A549 (cell line): ENCODE measurements around the gene LCE1F. TPM values are rescaled to one million over a fixed set of nuclear protein-coding genes. Genes with fewer than 3 reads are reported as not detected.

Experiments
- ATAC-seq, 2 experiments: fragments of 200-7000 bp in 1 of 2; fragments of >200 bp in 1 of 2; cut with Nextera tagmentation in 1 of 2; cut with Tn5 transposase in 1 of 2; 3 replicates each; pipeline versions ENCODE4 v1.8.0 to v1.9.1; 2018 to 2020; ENCODE audit warnings: mild to moderate bottlenecking in 1 of 2, moderate library complexity in 1 of 2
- CTCF ChIA-PET: fragments of 300-600 bp; sonication (Branson Sonifier 250); formaldehyde crosslinking; extraction: SDS; loops from one replicate; lab custom pipeline; 2021; ENCODE audit warnings: antibody characterized with exemption, inconsistent platforms; lab: Yijun Ruan, JAX
- POLR2A ChIA-PET: fragments of 350-600 bp; formaldehyde crosslinking; extraction: SDS; loops from one replicate; lab custom pipeline; 2021; ENCODE audit warnings: antibody characterized with exemption, inconsistent platforms; lab: Yijun Ruan, JAX
- DNase-seq, 2 experiments: peaks; one replicate each; pipeline versions ENCODE4 v3.0.0 to v3.0.0-alpha.2; 2011 to 2016; ENCODE audit warnings: low read depth in 1 of 2, low spot score in 1 of 2
- FAIRE-seq: peaks from 2 replicates; lab custom pipeline; 2011; peaks lifted over from hg19 to GRCh38; lab: Jason Lieb, UNC
- H3K27ac ChIP-seq, 2 experiments: fragments of >200 bp; sonication (Bioruptor Twin); formaldehyde crosslinking; 3 replicates each; pipeline ENCODE4 v1.5.1; 2016 to 2017
- H3K4me1 ChIP-seq: fragments of >200 bp; sonication (Bioruptor Twin); formaldehyde crosslinking; 3 replicates; pipeline ENCODE4 v1.6.1; 2016
- H3K4me2 ChIP-seq: fragments of >200 bp; sonication (Bioruptor Twin); formaldehyde crosslinking; 3 replicates; pipeline ENCODE4 v1.6.1; 2016
- H3K4me3 ChIP-seq: fragments of >200 bp; sonication (Bioruptor Twin); formaldehyde crosslinking; 3 replicates; pipeline ENCODE4 v1.5.1; 2016
- H3K9me3 ChIP-seq: fragments of >200 bp; sonication (Bioruptor Twin); formaldehyde crosslinking; 3 replicates; pipeline ENCODE4 v1.6.1; 2016
- CBX2 ChIP-seq: fragments of 200-600 bp; sonication (generic); IDR thresholded peaks from 2 replicates; pipeline ENCODE4 v1.6.1; 2016; ENCODE audit warnings: low read depth, mild to moderate bottlenecking, borderline replicate concordance
- CBX8 ChIP-seq: fragments of 200-600 bp; sonication (generic); IDR thresholded peaks from 2 replicates; pipeline ENCODE4 v1.6.1; 2016
- CHD4 ChIP-seq: fragments of 200-600 bp; sonication (generic); IDR thresholded peaks from 2 replicates; pipeline ENCODE4 v1.6.1; 2016; ENCODE audit warnings: antibody characterized with exemption, mild to moderate bottlenecking, borderline replicate concordance
- CTCF ChIP-seq: fragments of >200 bp; sonication (Bioruptor Twin); formaldehyde crosslinking; IDR thresholded peaks from 3 replicates; pipeline ENCODE4 v1.5.1; 2016
- E2F6 ChIP-seq: IDR thresholded peaks from 2 replicates; pipeline ENCODE4 v1.6.1; 2012; ENCODE audit warnings: low read depth, borderline replicate concordance
- EHF ChIP-seq: fragments of 250-450 bp; sonication (Bioruptor Pico); IDR thresholded peaks from 2 replicates; pipeline ENCODE4 v1.5.0; 2020; ENCODE audit warnings: mild to moderate bottlenecking
- ESRRA ChIP-seq: fragments of 150-350 bp; IDR thresholded peaks from 2 replicates; pipeline ENCODE4 v1.6.1; 2014; ENCODE audit warnings: mild to moderate bottlenecking, low read length, borderline replicate concordance
- GATA3 ChIP-seq: IDR thresholded peaks from 2 replicates; pipeline ENCODE4 v1.6.1; 2012; ENCODE audit warnings: borderline replicate concordance
- HDAC2 ChIP-seq: fragments of 200-600 bp; sonication (generic); IDR thresholded peaks from 2 replicates; pipeline ENCODE4 v1.6.1; 2016
- KDM1A ChIP-seq: fragments of 200-600 bp; sonication (generic); IDR thresholded peaks from 2 replicates; pipeline ENCODE4 v1.6.1; 2016; ENCODE audit warnings: low read depth, mild to moderate bottlenecking
- MAFK ChIP-seq: fragments of 450-650 bp; IDR thresholded peaks from 2 replicates; pipeline ENCODE4 v1.6.1; 2014; ENCODE audit not compliant: partially characterized antibody
- MAX ChIP-seq: IDR thresholded peaks from 2 replicates; pipeline ENCODE4 v1.6.1; 2012
- MAZ ChIP-seq: fragments of 150-350 bp; IDR thresholded peaks from 2 replicates; pipeline ENCODE4 v1.6.1; 2014; ENCODE audit warnings: antibody characterized with exemption, low read depth, low read length, borderline replicate concordance
- MYC ChIP-seq: IDR thresholded peaks from 2 replicates; pipeline ENCODE4 v1.6.1; 2012; ENCODE audit warnings: mild to moderate bottlenecking, inconsistent platforms, low read length, improper control_type of control experiment, borderline replicate concordance
- NFE2L2 ChIP-seq: fragments of 150-350 bp; conservative IDR thresholded peaks from 2 replicates; pipeline ENCODE4 v1.6.1; 2014; ENCODE audit warnings: low read length
- NR3C1 ChIP-seq: fragments of >200 bp; sonication (Bioruptor Twin); formaldehyde crosslinking; IDR thresholded peaks from 3 replicates; pipeline ENCODE4 v1.6.1; 2017
- POLR2A ChIP-seq: IDR thresholded peaks from 2 replicates; pipeline ENCODE4 v1.6.1; 2012; ENCODE audit warnings: mild to moderate bottlenecking, low read length
- RARB ChIP-seq: fragments of 250-450 bp; sonication (Bioruptor Pico); IDR thresholded peaks from 2 replicates; pipeline ENCODE4 v1.8.0; 2021; ENCODE audit warnings: mild to moderate bottlenecking, moderate library complexity
- RFX5 ChIP-seq: fragments of 450-650 bp; IDR thresholded peaks from 2 replicates; pipeline ENCODE4 v1.7.1; 2014; ENCODE audit warnings: antibody characterized with exemption, mild to moderate bottlenecking, moderate library complexity
- SREBF2 ChIP-seq: fragments of 450-650 bp; IDR thresholded peaks from 2 replicates; pipeline ENCODE4 v1.6.1; 2014; ENCODE audit warnings: mild to moderate bottlenecking, moderate library complexity
- TP53 ChIP-seq: fragments of 250-450 bp; sonication (Bioruptor Pico); IDR thresholded peaks from 2 replicates; pipeline ENCODE4 v1.5.0; 2021; ENCODE audit warnings: mild to moderate bottlenecking, moderate library complexity
- ZNF302 ChIP-seq: fragments of 250-450 bp; sonication (Bioruptor Pico); IDR thresholded peaks from 2 replicates; pipeline ENCODE4 v1.9.0; 2021; ENCODE audit warnings: inconsistent platforms, mild to moderate bottlenecking, moderate library complexity
- ZSCAN20 ChIP-seq: fragments of 250-450 bp; sonication (Bioruptor Pico); IDR thresholded peaks from 2 replicates; pipeline ENCODE4 v1.8.0; 2022; ENCODE audit warnings: mild to moderate bottlenecking, moderate library complexity
- WGBS: methylation state at CpG from one replicate; pipeline ENCODE4 v1.1.6; 2017; ENCODE audit errors: missing lambda C conversion rate; 5-methylcytosine and 5-hydroxymethylcytosine counted together
- polyA plus RNA-seq, 4 experiments: library from polyadenylated mRNA; depleted of rRNA in 3 of 4; stranded (reverse); fragments of >200 nt; fragmentation: RNase III in 1 of 4; extraction: RNeasy Plus Mini Kit Qiagen cat#74134 plus additional on column Dnase treatment in 1 of 4; gene quantifications; 2 replicates in 3 of 4; 3 replicates in 1 of 4; pipeline ENCODE4 v1.2.3, GENCODE V29; 2011 to 2017
- TF ChIP-seq, protein P1 (sequence below): fragments of >200 bp; sonication (Bioruptor Twin); formaldehyde crosslinking; IDR thresholded peaks from 3 replicates; pipeline ENCODE4 v1.6.1; 2016
- TF ChIP-seq, protein P2 (sequence below): IDR thresholded peaks from 2 replicates; pipeline ENCODE4 v1.6.1; 2012
- TF ChIP-seq, protein P3 (sequence below): fragments of 200-600 bp; sonication (generic); IDR thresholded peaks from 2 replicates; pipeline ENCODE4 v1.6.1; 2016; ENCODE audit warnings: antibody characterized with exemption, mild to moderate bottlenecking, moderate library complexity

LCE1F gene
- polyA plus RNA-seq, 2 of the 4 experiments (the other 2 are of a cell fraction) = not detected

- TF ChIP-seq NR3C1 = no peak
- TF ChIP-seq TP53 = no peak
- no peak for TF ChIP-seq CBX2
- TF ChIP-seq MAX = no peak
- TF ChIP-seq E2F6 = no peak
- no peak for TF ChIP-seq EHF
- no peak for TF ChIP-seq HDAC2
- TF ChIP-seq MAFK = no peak
- no peak for TF ChIP-seq CTCF
- no peak for TF ChIP-seq ZNF302
- TF ChIP-seq MAZ = no peak
- TF ChIP-seq GATA3 = no peak
- no peak for TF ChIP-seq RARB (CRISPR knock-in tag)
- TF ChIP-seq CBX8 = no peak
- no peak for TF ChIP-seq ESRRA
- TF ChIP-seq ZSCAN20 (CRISPR knock-in tag) = no peak
- TF ChIP-seq, protein P1, sequence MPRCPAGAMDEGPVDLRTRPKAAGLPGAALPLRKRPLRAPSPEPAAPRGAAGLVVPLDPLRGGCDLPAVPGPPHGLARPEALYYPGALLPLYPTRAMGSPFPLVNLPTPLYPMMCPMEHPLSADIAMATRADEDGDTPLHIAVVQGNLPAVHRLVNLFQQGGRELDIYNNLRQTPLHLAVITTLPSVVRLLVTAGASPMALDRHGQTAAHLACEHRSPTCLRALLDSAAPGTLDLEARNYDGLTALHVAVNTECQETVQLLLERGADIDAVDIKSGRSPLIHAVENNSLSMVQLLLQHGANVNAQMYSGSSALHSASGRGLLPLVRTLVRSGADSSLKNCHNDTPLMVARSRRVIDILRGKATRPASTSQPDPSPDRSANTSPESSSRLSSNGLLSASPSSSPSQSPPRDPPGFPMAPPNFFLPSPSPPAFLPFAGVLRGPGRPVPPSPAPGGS = no peak
- TF ChIP-seq SREBF2 = no peak
- Histone ChIP-seq H3K4me3 (no peak overlapping the region), H3K27ac (no peak overlapping the region), H3K4me1 (no peaks in the 10 kb centered on the region), H3K4me2 (no peak overlapping the region), H3K9me3 (no peaks in the 10 kb centered on the region)
- WGBS = 6% methylated on average over 8 of the region's 8 CpGs
- ATAC-seq (peak; percentile 60 to 83), FAIRE-seq (no peak), DNase-seq (no peak)
- CTCF ChIA-PET = interaction anchor here (0.7 kb wide), 1 partner anchor 211 kb away, joined by 4 read pairs; no protein-coding TSS in a partner anchor
- POLR2A ChIA-PET = no interaction called here
These were observed 6.0 kb upstream of the LCE1F start for GRCh38 chr1:152768847-152769533.

- Histone ChIP-seq H3K4me1 (no peaks in the 10 kb centered on the region), H3K4me2 (no peak overlapping the region), H3K9me3 (no peaks in the 10 kb centered on the region), H3K27ac (no peak overlapping the region), H3K4me3 (no peak overlapping the region)
- ChIA-PET CTCF (no interaction called here), POLR2A (no interaction called here)
- no peak for FAIRE-seq
- no peak for ATAC-seq
- DNase-seq = no peak
- TF ChIP-seq MYC = no peak
- TF ChIP-seq CBX2 = no peak
- no peak for TF ChIP-seq RARB (CRISPR knock-in tag)
- no peak for TF ChIP-seq ZSCAN20 (CRISPR knock-in tag)
- TF ChIP-seq NFE2L2 = no peak
- TF ChIP-seq RFX5 = no peak
- TF ChIP-seq, protein P2, sequence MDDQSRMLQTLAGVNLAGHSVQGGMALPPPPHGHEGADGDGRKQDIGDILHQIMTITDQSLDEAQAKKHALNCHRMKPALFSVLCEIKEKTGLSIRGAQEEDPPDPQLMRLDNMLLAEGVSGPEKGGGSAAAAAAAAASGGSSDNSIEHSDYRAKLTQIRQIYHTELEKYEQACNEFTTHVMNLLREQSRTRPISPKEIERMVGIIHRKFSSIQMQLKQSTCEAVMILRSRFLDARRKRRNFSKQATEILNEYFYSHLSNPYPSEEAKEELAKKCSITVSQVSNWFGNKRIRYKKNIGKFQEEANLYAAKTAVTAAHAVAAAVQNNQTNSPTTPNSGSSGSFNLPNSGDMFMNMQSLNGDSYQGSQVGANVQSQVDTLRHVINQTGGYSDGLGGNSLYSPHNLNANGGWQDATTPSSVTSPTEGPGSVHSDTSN = no peak
- TF ChIP-seq ZNF302 = no peak
- TF ChIP-seq KDM1A = no peak
- no peak for TF ChIP-seq POLR2A
- TF ChIP-seq SREBF2 = no peak
- no peak for TF ChIP-seq CBX8
- no peak for TF ChIP-seq TP53
- TF ChIP-seq, protein P3, sequence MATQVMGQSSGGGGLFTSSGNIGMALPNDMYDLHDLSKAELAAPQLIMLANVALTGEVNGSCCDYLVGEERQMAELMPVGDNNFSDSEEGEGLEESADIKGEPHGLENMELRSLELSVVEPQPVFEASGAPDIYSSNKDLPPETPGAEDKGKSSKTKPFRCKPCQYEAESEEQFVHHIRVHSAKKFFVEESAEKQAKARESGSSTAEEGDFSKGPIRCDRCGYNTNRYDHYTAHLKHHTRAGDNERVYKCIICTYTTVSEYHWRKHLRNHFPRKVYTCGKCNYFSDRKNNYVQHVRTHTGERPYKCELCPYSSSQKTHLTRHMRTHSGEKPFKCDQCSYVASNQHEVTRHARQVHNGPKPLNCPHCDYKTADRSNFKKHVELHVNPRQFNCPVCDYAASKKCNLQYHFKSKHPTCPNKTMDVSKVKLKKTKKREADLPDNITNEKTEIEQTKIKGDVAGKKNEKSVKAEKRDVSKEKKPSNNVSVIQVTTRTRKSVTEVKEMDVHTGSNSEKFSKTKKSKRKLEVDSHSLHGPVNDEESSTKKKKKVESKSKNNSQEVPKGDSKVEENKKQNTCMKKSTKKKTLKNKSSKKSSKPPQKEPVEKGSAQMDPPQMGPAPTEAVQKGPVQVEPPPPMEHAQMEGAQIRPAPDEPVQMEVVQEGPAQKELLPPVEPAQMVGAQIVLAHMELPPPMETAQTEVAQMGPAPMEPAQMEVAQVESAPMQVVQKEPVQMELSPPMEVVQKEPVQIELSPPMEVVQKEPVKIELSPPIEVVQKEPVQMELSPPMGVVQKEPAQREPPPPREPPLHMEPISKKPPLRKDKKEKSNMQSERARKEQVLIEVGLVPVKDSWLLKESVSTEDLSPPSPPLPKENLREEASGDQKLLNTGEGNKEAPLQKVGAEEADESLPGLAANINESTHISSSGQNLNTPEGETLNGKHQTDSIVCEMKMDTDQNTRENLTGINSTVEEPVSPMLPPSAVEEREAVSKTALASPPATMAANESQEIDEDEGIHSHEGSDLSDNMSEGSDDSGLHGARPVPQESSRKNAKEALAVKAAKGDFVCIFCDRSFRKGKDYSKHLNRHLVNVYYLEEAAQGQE = no peak
- TF ChIP-seq CHD4 = no peak
- WGBS = 8% methylated on average over 1 of the region's 1 CpG
These were observed 4.5 kb upstream of the LCE1F start for GRCh38 chr1:152770411-152770810.
